COLO829 (cell line): ENCODE data around the gene KCNAB1.
"Not testable (repeated sequence)": the region's sequence is repeated elsewhere in the genome, so short reads cannot be mapped to it uniquely, and the experiment has no call there.

Experiments used
- DNase-seq: peaks from one replicate; pipeline ENCODE4 v3.0.0; 2012; ENCODE audit warnings: low spot score

The KCNAB1 gene

DNA sequence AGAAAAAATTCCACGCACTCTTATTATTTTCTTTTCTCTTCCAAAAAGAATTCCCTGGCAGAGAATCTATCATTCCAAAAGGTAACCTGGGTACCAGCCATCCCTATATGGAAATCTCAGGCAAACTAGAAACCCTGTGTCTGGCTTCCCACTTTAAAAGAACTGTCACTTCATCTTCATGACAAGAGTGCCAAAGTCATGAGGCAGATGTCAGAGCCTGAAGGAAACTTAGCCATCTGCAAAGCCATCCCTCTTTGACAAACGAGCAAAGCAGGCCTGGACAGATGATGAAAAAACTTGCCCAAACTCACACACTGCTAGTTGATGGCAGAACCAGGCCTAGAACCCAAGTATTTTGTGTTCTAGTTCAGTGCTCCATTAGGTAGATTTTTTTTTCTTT lies 418.7 kb downstream of the KCNAB1 start:
- no peak for DNase-seq

DNA sequence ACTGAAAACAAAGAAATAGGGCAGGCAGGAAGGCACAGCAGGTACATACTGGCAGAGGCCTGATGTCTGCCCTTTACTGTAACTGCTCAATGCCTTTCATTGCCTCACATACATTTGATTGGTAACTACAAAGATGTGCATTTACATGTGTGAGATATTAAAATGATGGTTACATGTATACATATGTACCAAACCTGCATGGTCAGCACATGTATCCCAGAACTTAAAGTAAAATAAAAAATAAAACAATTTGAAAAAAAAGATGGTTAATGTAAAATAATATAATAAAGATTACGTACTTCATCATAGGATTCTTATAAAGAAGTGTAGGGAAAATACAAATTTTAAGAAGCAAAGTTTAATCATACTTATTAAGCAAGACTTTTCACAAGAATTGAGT lies 419.4 kb downstream of the KCNAB1 start:
- no peak for DNase-seq

DNA sequence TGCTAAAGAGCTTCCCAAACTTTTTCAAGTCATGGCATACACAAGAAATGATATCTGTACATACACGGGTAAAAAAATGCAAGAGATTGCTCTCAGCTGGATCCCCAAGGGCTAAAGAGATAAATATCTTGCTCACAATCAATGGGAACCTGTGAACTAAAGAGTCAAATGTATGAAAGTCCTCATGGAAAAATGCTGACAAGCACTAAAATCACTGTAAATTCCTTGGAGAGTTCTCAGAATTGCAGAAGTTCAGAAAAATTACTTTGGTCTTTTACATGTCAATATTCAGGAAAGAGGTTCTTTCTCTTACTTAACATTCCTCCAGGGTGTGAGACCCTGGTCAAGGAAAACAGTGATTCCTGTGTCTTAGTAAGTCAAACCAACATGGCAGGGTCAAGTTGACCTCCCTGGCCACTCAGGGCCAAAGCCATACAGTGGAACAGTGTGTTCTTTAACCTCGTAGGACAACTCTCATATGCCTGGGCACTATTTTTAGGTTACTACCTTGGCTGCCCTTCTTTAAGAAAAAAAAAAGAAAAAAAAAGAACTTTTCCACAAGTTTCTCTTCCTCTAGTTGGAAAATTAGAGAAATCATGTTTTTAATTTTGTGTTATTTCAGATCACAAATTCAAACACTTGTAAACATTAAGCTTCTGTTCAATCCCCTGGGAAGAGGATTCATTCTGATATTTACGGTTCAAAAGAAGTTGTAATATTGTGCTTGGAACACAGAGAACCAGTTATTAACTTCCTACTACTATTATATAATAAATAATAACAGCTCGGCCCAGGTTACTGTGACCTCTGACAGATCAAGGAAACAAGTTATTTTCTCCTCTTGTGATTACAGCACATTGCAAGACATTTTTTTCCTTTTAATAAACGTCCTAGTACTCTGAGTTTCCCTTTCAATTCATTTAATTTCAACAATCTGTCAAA lies 422.0 kb downstream of the KCNAB1 start:
- peak; percentile 86 for DNase-seq

DNA sequence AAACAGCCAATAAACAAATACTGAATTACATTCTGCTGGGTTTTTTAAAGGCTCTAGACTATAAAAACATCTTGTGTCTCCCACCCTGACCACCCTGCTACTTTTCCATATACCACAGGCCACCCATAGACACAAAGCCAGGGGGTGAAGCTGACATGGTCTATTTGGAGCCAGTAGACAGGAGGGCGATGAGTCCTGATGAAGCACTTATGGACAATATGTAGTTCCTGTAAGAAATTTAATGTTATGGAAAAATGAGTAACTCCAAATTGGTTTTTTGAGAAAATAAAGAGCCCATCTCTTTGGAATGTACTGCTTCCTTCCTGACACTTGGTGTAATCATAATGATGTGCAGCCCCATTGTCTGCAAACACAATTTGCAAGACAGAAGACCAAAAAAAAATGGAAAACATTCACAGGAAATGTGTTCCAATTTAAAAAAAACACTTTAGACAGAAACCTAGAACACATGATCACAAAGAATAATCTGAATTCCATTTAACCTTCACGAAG lies 422.7 kb downstream of the KCNAB1 start:
- DNase-seq = no peak

- peak; percentile 53 for DNase-seq
Measured at GRCh38 chr3:156547637-156548036, 427.3 kb downstream of the KCNAB1 start.

GRCh38 chr3:156548041-156548687 lies 427.8 kb downstream of the KCNAB1 start:
- DNase-seq = no peak

DNA sequence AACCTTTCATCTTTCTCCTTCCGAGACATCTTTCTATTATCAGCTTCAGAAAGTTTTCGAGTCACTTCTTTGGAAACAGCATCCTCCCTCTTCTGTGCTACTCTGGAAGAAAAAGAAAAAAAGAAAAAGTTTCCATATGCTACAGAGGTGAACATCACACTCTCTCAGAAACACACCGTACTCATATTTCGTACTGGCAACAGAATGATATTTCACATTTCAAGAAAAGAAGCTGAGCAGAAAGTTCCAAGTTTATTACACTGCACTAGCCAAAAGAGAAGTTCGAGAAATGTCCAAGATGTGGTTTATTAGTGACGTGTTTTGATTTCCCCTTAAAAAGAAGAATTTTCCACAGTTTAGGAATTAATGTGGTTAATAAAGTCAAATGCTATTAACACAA lies 428.5 kb downstream of the KCNAB1 start:
- DNase-seq = no peak

DNA sequence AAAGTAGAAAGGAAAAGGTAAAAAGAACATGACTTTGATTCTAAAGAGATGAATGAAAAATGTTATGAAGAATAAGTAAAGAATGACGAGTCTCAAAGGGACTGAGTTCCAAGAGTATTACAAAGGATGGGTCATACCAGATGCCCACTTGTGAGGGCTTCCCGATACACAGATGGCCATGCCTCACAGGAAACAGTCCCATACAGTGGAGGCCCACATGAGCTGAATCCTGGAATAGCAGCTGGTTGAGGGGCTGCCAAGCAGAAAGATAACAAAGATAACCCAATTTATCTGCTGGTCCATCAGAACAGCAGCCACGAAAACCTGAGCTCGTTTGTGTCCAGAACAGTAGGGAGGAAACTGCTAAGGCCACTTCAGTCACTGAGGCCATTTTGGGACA lies 430.9 kb downstream of the KCNAB1 start:
- DNase-seq = no peak

GRCh38 chr3:156551746-156552145 lies 431.4 kb downstream of the KCNAB1 start:
- DNase-seq = no peak

GRCh38 chr3:156552973-156553372 lies 432.6 kb downstream of the KCNAB1 start:
- DNase-seq = no peak

DNA sequence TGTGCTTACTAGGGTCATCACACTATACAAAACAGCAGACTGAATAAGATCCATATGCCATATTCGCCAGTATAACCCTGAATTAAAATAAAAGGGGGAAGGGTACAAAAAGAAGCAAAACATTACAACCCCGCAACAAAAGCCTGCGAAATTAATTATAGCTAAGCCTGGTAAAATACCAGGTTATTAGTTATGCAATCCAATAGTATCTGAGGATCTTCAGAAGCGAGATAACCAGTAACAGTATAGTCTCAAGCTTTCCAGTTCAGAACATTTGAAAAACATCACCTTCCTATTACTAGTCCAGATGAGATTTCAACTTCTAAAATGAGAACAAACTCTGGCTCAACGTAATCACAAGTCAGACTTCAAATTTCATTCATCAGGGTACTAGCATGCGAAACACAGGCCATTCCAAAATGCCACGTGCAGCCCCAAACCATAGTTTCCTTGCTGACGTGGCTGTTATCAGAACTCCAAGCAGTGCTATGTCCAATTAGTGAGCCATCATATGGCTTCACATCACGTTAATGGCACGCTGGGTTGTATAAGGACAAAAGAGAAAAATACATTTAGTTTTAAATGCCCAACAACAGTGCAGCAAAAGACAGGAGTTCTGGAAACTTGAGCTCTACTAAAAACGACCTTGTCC lies 433.5 kb downstream of the KCNAB1 start:
- DNase-seq = no peak

DNA sequence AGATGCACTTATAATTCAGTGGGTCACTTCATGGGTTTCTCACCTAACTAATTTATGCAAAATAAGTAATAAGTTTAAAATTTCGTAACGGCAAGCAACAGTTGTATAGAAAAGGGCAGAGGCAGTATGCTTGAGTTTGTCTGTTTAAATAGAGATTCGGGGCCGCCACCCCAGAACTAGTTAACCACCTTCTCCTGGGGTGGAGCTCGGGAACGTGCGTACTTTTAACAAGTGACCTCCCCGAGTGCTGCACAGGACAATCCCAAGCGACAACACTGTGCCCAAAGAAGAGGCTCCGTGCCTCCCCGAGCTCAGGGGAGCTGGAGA lies 434.1 kb downstream of the KCNAB1 start:
- DNase-seq = no peak

DNA sequence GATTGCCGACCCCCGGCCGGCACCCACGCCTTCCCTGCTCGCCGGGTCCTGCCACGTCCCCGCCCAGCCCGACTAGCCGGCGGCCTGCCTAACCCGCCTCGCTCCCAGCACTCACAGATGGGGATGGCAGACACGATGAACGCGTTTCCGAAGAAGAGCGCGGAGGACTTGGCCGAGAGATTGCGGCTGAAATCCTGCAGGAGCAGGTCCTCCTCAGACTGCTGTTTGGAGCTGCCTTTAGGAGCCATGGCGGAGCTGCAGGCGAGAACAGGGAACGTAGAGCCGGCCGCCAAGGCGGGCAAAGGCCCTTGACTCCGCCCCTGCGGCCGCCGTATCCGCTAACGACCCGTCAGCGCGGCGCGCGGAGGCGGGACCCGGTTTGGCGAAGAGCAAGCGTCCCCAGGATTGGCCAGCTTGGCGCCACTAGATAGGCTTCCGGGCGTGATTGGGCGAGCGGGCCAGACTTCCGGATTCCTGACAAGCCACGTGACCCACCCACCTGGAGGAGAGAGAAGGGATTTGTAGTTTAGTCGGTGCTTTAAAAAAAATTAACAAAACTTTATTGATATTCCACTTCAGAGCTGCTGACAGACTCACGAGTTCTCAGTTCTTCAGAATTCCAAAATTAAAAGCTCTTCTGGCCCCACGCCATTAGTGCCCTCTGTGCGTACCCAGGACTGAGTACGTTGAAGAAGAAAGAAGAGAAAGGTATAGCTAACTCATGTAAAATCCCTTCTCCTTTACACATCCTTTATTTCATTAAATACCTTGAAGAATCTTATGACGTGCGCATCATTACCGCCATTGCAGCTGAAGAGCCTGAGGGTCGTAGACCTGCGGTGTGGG lies 434.7 kb downstream of the KCNAB1 start, which contains the start of gene SSR3:
SSR3 (minus strand) TSS at position 276 of the 846 bp plus-strand sequence; CDS start at position 248, 28 bp downstream.
- DNase-seq = peak; percentile 97

DNA sequence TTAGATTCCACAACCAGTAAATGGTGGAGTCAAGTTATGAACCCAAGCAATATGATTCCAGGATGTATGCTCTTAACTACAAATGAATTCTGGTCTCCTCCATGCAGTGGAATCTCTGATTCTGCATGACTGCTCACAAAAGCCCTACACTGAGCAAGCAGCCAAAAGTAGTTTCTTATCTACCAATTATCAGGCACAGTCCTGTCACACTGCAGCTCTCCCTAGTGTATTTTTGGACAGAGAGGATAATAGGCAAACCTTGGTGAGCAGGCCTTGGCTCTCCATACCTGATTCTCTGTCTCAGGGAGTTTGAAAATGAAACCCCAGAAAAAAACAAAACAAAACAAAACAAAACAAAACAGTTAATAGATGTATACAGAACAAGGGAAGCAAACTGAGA lies 438.0 kb downstream of the KCNAB1 start:
- DNase-seq = no peak

GRCh38 chr3:156559321-156559720 lies 438.9 kb downstream of the KCNAB1 start:
- DNase-seq = no peak

- DNase-seq = no peak
Measured at GRCh38 chr3:156561533-156561932, 441.2 kb downstream of the KCNAB1 start.

- not testable (repeated sequence) for DNase-seq
Measured at GRCh38 chr3:156562486-156562885, 442.1 kb downstream of the KCNAB1 start.

GRCh38 chr3:156563900-156564682 lies 443.7 kb downstream of the KCNAB1 start:
- DNase-seq = no peak

- not testable (repeated sequence) for DNase-seq
Measured at GRCh38 chr3:156569016-156569415, 448.6 kb downstream of the KCNAB1 start.

- DNase-seq = not testable (repeated sequence)
Measured at GRCh38 chr3:156569881-156570280, 449.5 kb downstream of the KCNAB1 start.

DNA sequence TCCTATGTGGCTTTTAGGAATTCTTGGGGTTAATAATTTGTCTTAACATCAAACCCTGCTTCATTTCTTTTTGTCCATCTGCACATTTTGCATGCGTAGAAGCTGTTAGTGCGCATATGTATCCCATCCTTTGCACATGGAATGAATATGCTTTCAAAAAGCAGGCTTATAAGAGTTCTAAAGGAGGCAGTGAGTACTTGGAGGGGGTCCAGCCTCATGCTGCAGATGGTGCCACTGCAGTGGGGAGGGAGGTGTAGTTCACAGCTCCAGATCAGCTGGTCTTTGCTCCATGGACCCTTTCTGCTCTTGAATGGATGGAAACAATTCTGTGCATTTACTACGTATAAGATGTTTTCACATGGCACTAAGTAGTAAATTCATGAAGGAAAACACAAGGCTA lies 455.3 kb downstream of the KCNAB1 start:
- no peak for DNase-seq
